HepG2 (cell line): ENCODE data around the gene CD19. TPM values are rescaled to one million over a fixed set of nuclear protein-coding genes. Genes with fewer than 3 reads are reported as not detected.

Experiments used
- GMEB2 ChIP-seq: IDR thresholded peaks from 2 replicates; pipeline ENCODE4 v1.6.1; 2016; ENCODE audit warnings: missing biosample characterization, missing genetic modification reagents, low read depth
- HNRNPUL1 ChIP-seq: fragments of 200-400 bp; formaldehyde crosslinking; IDR thresholded peaks from 2 replicates; pipeline ENCODE4 v1.6.1; 2017; ENCODE audit warnings: low read depth, mild to moderate bottlenecking, low read length, moderate library complexity
- JARID2 ChIP-seq: sonication (generic); formaldehyde crosslinking; IDR thresholded peaks from 2 replicates; pipeline ENCODE4 v1.8.1; 2023; ENCODE audit warnings: missing genetic modification reagents, inconsistent platforms; ENCODE audit not compliant: insufficient replicate concordance
- MIER3 ChIP-seq: IDR thresholded peaks from 2 replicates; pipeline ENCODE4 v1.6.1; 2016; ENCODE audit warnings: missing compliant biosample characterization, borderline replicate concordance
- NFKB2 ChIP-seq: sonication (generic); formaldehyde crosslinking; IDR thresholded peaks from 2 replicates; pipeline ENCODE4 v1.4.0; 2020; ENCODE audit warnings: missing genetic modification reagents, borderline replicate concordance
- POLR2AphosphoS2 ChIP-seq: IDR thresholded peaks from 2 replicates; pipeline ENCODE4 v1.6.1; 2011; ENCODE audit warnings: low read depth, low read length, improper control_type of control experiment
- PRPF4 ChIP-seq: fragments of 200-400 bp; formaldehyde crosslinking; IDR thresholded peaks from 2 replicates; pipeline ENCODE4 v1.6.1; 2016; ENCODE audit warnings: low read length, low read depth; ENCODE audit not compliant: poor library complexity, severe bottlenecking
- RAD21 ChIP-seq: fragments of 450-650 bp; formaldehyde crosslinking; IDR thresholded peaks from 2 replicates; pipeline ENCODE4 v1.5.0; 2020; ENCODE audit warnings: mild to moderate bottlenecking
- SRSF9 ChIP-seq: fragments of 200-400 bp; formaldehyde crosslinking; IDR thresholded peaks from 2 replicates; pipeline ENCODE4 v1.6.1; 2018; ENCODE audit warnings: borderline replicate concordance, mild to moderate bottlenecking, low read depth, low read length; ENCODE audit not compliant: insufficient read depth, poor library complexity, severe bottlenecking
- ZBTB38 ChIP-seq: sonication (generic); formaldehyde crosslinking; IDR thresholded peaks from 2 replicates; pipeline ENCODE4 v1.5.1; 2020; ENCODE audit warnings: mild to moderate bottlenecking, missing genetic modification reagents
- ZFP1 ChIP-seq: IDR thresholded peaks from 2 replicates; pipeline ENCODE4 v1.6.1; 2016
- ZFP90 ChIP-seq: sonication (generic); formaldehyde crosslinking; IDR thresholded peaks from 2 replicates; pipeline ENCODE4 v1.8.0; 2022; ENCODE audit warnings: missing genetic modification reagents, mild to moderate bottlenecking, inconsistent platforms, borderline replicate concordance
- ZNF329 ChIP-seq: sonication (generic); formaldehyde crosslinking; IDR thresholded peaks from 2 replicates; pipeline ENCODE4 v1.9.0; 2021; ENCODE audit warnings: low read depth, mild to moderate bottlenecking, missing genetic modification reagents
- ZNF333 ChIP-seq: sonication (generic); formaldehyde crosslinking; IDR thresholded peaks from 2 replicates; pipeline ENCODE4 v1.4.0; 2020; ENCODE audit warnings: mild to moderate bottlenecking, missing genetic modification reagents, borderline replicate concordance
- ZNF562 ChIP-seq: sonication (generic); formaldehyde crosslinking; IDR thresholded peaks from 2 replicates; pipeline ENCODE4 v1.8.0; 2022; ENCODE audit warnings: missing genetic modification reagents, borderline replicate concordance
- ZNF614 ChIP-seq: IDR thresholded peaks from 2 replicates; pipeline ENCODE4 v1.6.1; 2018; ENCODE audit warnings: missing biosample characterization, missing genetic modification reagents, inconsistent platforms, borderline replicate concordance
- ZNF891 ChIP-seq: sonication (generic); formaldehyde crosslinking; IDR thresholded peaks from 2 replicates; pipeline ENCODE4 v1.5.0; 2020; ENCODE audit warnings: mild to moderate bottlenecking, missing genetic modification reagents
- polyA plus RNA-seq, 8 experiments: library from polyadenylated mRNA; depleted of rRNA in 3 of 8; stranded (reverse) in 7 of 8; unstranded in 1 of 8; fragments of >200 nt; fragmentation: Illumina TruSeq in 4 of 8; extraction: Trizol in 4 of 8; gene quantifications; 2 replicates each; pipeline versions ENCODE4 v1.2.1 to v1.2.3, GENCODE V29; 2011 to 2016; ENCODE audit warnings: low read depth in 4 of 8, missing spikeins in 1 of 8, mixed read lengths in 1 of 8; ENCODE audit not compliant: insufficient read depth in 1 of 8
- total RNA-seq, 5 experiments: library from RNA; depleted of rRNA; stranded (reverse); fragments of >200 nt; fragmentation: Illumina TruSeq; extraction: Trizol; gene quantifications; 2 replicates each; pipeline ENCODE4 v1.2.3, GENCODE V29; 2016; ENCODE audit warnings: low read depth in 1 of 5
- TF ChIP-seq, protein P1 (sequence below): IDR thresholded peaks from 2 replicates; pipeline ENCODE4 v1.6.1; 2012; ENCODE audit warnings: low read depth, low read length, improper control_type of control experiment
- TF ChIP-seq, protein P2 (sequence below): fragments of 450-650 bp; IDR thresholded peaks from 2 replicates; pipeline ENCODE4 v1.6.1; 2016
- TF ChIP-seq, protein P3 (sequence below): sonication (generic); formaldehyde crosslinking; IDR thresholded peaks from 2 replicates; pipeline ENCODE4 v1.8.1; 2023; ENCODE audit warnings: mild to moderate bottlenecking, missing genetic modification reagents
- TF ChIP-seq, protein P4 (sequence below): sonication (generic); formaldehyde crosslinking; IDR thresholded peaks from 2 replicates; pipeline ENCODE4 v1.4.0; 2020; ENCODE audit warnings: mild to moderate bottlenecking, missing genetic modification reagents

CD19 gene
- total and polyA plus RNA-seq, 2 of the 13 experiments (the other 11 are each of a cell fraction or from before 2014, with no cell fraction given), result 0.55 to 1.1 TPM

DNA sequence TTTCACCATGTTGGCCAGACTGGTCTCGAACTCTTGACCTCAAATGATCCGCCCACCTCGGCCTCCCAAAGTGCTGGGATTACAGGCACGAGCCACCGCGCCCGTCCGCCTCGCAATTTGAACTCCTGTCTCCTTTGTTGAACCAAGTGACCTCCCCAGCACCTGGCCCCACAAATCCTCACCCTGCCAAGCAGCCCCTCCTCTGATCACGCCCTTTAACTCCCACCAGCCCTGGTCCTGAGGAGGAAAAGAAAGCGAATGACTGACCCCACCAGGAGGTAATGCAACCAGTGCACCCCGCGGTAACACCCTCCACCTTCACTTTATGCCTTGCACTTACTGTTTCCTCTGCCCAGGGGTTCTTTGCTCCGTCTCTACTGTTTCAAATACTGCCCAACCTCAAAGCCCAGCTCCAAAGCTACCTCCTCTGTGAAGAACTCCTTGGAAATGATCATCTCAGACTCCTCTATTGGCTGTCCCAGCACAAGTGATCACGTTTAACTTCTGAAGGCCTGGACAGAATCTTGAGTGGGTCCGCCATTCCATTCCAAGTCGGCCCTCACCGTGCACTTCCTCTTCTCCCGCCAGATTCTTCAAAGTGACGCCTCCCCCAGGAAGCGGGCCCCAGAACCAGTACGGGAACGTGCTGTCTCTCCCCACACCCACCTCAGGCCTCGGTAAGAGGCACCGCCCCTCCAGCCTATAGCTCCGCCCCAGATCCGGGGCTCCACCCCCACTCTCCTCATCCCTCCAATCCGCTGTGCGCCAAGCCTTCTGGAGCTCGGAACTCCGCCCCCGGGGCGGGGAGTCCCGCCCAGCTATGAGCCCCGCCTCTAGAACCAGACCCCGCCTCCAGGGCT, 4.4 kb downstream of the CD19 start (continued):
- TF ChIP-seq, protein P1, sequence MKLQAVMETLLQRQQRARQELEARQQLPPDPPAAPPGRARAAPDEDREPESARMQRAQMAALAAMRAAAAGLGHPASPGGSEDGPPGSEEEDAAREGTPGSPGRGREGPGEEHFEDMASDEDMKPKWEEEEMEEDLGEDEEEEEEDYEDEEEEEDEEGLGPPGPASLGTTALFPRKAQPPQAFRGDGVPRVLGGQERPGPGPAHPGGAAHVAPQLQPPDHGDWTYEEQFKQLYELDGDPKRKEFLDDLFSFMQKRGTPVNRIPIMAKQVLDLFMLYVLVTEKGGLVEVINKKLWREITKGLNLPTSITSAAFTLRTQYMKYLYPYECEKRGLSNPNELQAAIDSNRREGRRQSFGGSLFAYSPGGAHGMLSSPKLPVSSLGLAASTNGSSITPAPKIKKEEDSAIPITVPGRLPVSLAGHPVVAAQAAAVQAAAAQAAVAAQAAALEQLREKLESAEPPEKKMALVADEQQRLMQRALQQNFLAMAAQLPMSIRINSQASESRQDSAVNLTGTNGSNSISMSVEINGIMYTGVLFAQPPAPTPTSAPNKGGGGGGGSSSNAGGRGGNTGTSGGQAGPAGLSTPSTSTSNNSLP, result no peak
- TF ChIP-seq ZNF891 (CRISPR knock-in tag) (0 out of 2 replicates have a peak, but pooled peaks have one; percentile 20), ZFP1 (CRISPR knock-in tag) (no peak), MIER3 (no peak), ZBTB38 (peak; percentile 69; the same call in 1 of the 2 replicates), JARID2 (CRISPR knock-in tag) (peak; percentile 42), ZNF562 (CRISPR knock-in tag) (no peak; the same call in 1 of the 2 replicates), HNRNPUL1 (no peak), SRSF9 (no peak), ZNF329 (no peak), ZFP90 (CRISPR knock-in tag) (peak; percentile 10; the same call in 1 of the 2 replicates), PRPF4 (no peak), GMEB2 (CRISPR knock-in tag) (no peak), POLR2AphosphoS2 (no peak), RAD21 (CRISPR knock-in tag) (no peak), ZNF614 (CRISPR knock-in tag) (no peak), NFKB2 (CRISPR knock-in tag) (no peak), ZNF333 (CRISPR knock-in tag) (no peak)
- TF ChIP-seq, protein P2, sequence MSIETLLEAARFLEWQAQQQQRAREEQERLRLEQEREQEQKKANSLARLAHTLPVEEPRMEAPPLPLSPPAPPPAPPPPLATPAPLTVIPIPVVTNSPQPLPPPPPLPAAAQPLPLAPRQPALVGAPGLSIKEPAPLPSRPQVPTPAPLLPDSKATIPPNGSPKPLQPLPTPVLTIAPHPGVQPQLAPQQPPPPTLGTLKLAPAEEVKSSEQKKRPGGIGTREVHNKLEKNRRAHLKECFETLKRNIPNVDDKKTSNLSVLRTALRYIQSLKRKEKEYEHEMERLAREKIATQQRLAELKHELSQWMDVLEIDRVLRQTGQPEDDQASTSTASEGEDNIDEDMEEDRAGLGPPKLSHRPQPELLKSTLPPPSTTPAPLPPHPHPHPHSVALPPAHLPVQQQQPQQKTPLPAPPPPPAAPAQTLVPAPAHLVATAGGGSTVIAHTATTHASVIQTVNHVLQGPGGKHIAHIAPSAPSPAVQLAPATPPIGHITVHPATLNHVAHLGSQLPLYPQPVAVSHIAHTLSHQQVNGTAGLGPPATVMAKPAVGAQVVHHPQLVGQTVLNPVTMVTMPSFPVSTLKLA, result peak; percentile 42; the same call in 1 of the 2 replicates
- TF ChIP-seq, protein P3, sequence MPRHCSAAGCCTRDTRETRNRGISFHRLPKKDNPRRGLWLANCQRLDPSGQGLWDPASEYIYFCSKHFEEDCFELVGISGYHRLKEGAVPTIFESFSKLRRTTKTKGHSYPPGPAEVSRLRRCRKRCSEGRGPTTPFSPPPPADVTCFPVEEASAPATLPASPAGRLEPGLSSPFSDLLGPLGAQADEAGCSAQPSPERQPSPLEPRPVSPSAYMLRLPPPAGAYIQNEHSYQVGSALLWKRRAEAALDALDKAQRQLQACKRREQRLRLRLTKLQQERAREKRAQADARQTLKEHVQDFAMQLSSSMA (CRISPR knock-in tag), result peak; percentile 73; the same call in 1 of the 2 replicates
- TF ChIP-seq, protein P4, sequence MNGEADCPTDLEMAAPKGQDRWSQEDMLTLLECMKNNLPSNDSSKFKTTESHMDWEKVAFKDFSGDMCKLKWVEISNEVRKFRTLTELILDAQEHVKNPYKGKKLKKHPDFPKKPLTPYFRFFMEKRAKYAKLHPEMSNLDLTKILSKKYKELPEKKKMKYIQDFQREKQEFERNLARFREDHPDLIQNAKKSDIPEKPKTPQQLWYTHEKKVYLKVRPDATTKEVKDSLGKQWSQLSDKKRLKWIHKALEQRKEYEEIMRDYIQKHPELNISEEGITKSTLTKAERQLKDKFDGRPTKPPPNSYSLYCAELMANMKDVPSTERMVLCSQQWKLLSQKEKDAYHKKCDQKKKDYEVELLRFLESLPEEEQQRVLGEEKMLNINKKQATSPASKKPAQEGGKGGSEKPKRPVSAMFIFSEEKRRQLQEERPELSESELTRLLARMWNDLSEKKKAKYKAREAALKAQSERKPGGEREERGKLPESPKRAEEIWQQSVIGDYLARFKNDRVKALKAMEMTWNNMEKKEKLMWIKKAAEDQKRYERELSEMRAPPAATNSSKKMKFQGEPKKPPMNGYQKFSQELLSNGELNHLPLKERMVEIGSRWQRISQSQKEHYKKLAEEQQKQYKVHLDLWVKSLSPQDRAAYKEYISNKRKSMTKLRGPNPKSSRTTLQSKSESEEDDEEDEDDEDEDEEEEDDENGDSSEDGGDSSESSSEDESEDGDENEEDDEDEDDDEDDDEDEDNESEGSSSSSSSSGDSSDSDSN (CRISPR knock-in tag), result no peak
